ENCODE measurements around the gene CLEC4M.

CLEC4M gene

GRCh38 chr19:7737215-7737614 lies 25.8 kb upstream of the CLEC4M start:
- TF ChIP-seq CTCF (IDR thresholded peaks at IDR 0.05; ENCODE audit: low read depth, low read length, missing control alignments) = no peak
- DNase-seq = no peak
- Histone ChIP-seq H3K36me3 (replicated peaks) (no peaks in the 10 kb centered on the region), H3K27ac (no peak overlapping the region), H3K4me3 (ENCODE audit: low read depth, low read length) (no peak overlapping the region), H3K27me3 (replicated peaks) (peaks cover 2% of the 10 kb centered on the region)
- in situ Hi-C loops (cut with HindIII; ENCODE audit: low pct_ligation_motif_present, low sequenced_read_pairs) = no loop called here

GRCh38 chr19:7738023-7738422 lies 25.0 kb upstream of the CLEC4M start:
- H3K36me3 ChIP-seq (replicated peaks) = no peaks in the 10 kb centered on the region
- in situ Hi-C loops (cut with HindIII; ENCODE audit: low pct_ligation_motif_present, low sequenced_read_pairs) = no loop called here
- H3K27me3 ChIP-seq (replicated peaks) = no peaks in the 10 kb centered on the region
- DNase-seq = no peak
- TF ChIP-seq CTCF (IDR thresholded peaks at IDR 0.05; ENCODE audit: low read depth, low read length, missing control alignments) = no peak
- no peak overlapping the region for H3K27ac ChIP-seq
- no peak overlapping the region for H3K4me3 ChIP-seq (ENCODE audit: low read depth, low read length)

GRCh38 chr19:7739211-7739755 lies 23.8 kb upstream of the CLEC4M start:
- no peak overlapping the region for H3K4me3 ChIP-seq (ENCODE audit: low read depth, low read length)
- no peak overlapping the region for H3K27ac ChIP-seq
- in situ Hi-C loops (cut with HindIII; ENCODE audit: low pct_ligation_motif_present, low sequenced_read_pairs) = no loop called here
- TF ChIP-seq CTCF (IDR thresholded peaks at IDR 0.05; ENCODE audit: low read depth, low read length, missing control alignments) = no peak
- DNase-seq = no peak
- H3K27me3 ChIP-seq (replicated peaks) = no peaks in the 10 kb centered on the region
- no peaks in the 10 kb centered on the region for H3K36me3 ChIP-seq (replicated peaks)

GRCh38 chr19:7739801-7740681 lies 23.0 kb upstream of the CLEC4M start:
- Histone ChIP-seq H3K27me3 (replicated peaks) (no peaks in the 10 kb centered on the region), H3K36me3 (replicated peaks) (no peaks in the 10 kb centered on the region), H3K27ac (no peak overlapping the region), H3K4me3 (ENCODE audit: low read depth, low read length) (no peak overlapping the region)
- in situ Hi-C loops (cut with HindIII; ENCODE audit: low pct_ligation_motif_present, low sequenced_read_pairs) = no loop called here
- no peak for TF ChIP-seq CTCF (IDR thresholded peaks at IDR 0.05; ENCODE audit: low read depth, low read length, missing control alignments)
- DNase-seq = no peak

GRCh38 chr19:7740682-7741054 lies 22.4 kb upstream of the CLEC4M start:
- Histone ChIP-seq H3K27me3 (replicated peaks) (no peaks in the 10 kb centered on the region), H3K36me3 (replicated peaks) (no peaks in the 10 kb centered on the region), H3K4me3 (ENCODE audit: low read depth, low read length) (no peak overlapping the region), H3K27ac (no peak overlapping the region)
- in situ Hi-C loops (cut with HindIII; ENCODE audit: low pct_ligation_motif_present, low sequenced_read_pairs) = no loop called here
- no peak for DNase-seq
- no peak for TF ChIP-seq CTCF (IDR thresholded peaks at IDR 0.05; ENCODE audit: low read depth, low read length, missing control alignments)
